K562 (cell line): ENCODE data around the gene TTC4. TPM values are rescaled to one million over a fixed set of nuclear protein-coding genes. Genes with fewer than 3 reads are reported as not detected.

ENCODE experiments used
- ATAC-seq: fragments of 200-7000 bp; cut with Tn5 transposase; 3 replicates; pipeline ENCODE4 v1.9.1; 2020; ENCODE audit warnings: moderate library complexity
- BruUV-seq: library from RNA; stranded (reverse); fragments of 400-500 nt; replicated peaks from 2 replicates; lab custom pipeline; 2021; lab: Mats Ljungman, UMichigan
- CTCF ChIA-PET: fragments of 300-600 bp; formaldehyde crosslinking; extraction: SDS; loops from one replicate; lab custom pipeline; 2021; ENCODE audit warnings: low intra/inter-chr PET ratio; lab: Yijun Ruan, JAX
- POLR2A ChIA-PET: fragments of 300-600, 350-650 bp; sonication (Branson Sonifier 250); formaldehyde crosslinking; extraction: SDS; loops from one replicate; lab custom pipeline; 2021; ENCODE audit warnings: antibody characterized with exemption, inconsistent platforms; lab: Yijun Ruan, JAX
- DNase-seq, 4 experiments: peaks; one replicate each; pipeline versions ENCODE4 v3.0.0 to v3.0.0-alpha.2; 2011 to 2018; ENCODE audit warnings: low spot score in 3 of 4, mixed read lengths in 3 of 4; ENCODE audit errors: extremely low read depth in 1 of 4
- FAIRE-seq: peaks from 2 replicates; lab custom pipeline; 2011; peaks lifted over from hg19 to GRCh38; lab: Jason Lieb, UNC
- H2AFZ ChIP-seq: 2 replicates; pipeline ENCODE4 v1.6.0; 2011; ENCODE audit warnings: low read depth, low read length, control low read depth, inconsistent platforms
- H3K27ac ChIP-seq: fragments of 200-600 bp; 3 replicates; pipeline ENCODE4 v1.8.0; 2011; ENCODE audit warnings: low read depth, mild to moderate bottlenecking, control low read depth, inconsistent platforms, low read length, moderate library complexity, mixed read lengths; ENCODE audit errors: extremely low read depth
- H3K27me3 ChIP-seq, 2 experiments: fragments of 300-600 bp in 1 of 2; 2 replicates in 1 of 2; 3 replicates in 1 of 2; pipeline versions ENCODE4 v1.6.0 to v1.8.0; 2011; ENCODE audit warnings: inconsistent platforms in 2 of 2, low read length in 2 of 2, mild to moderate bottlenecking in 1 of 2, mixed read lengths in 1 of 2, moderate library complexity in 1 of 2; ENCODE audit not compliant: control insufficient read depth in 2 of 2, insufficient read depth in 2 of 2
- H3K36me3 ChIP-seq: fragments of 300-600 bp; 3 replicates; pipeline ENCODE4 v1.8.0; 2011; ENCODE audit warnings: mild to moderate bottlenecking, low read length, inconsistent platforms; ENCODE audit not compliant: control insufficient read depth, insufficient read depth
- H3K4me1 ChIP-seq, 2 experiments: fragments of 200-600 bp in 1 of 2; replicated peaks in 1 of 2; 2 replicates in 1 of 2; 3 replicates in 1 of 2; pipeline versions ENCODE4 v1.5.1 to v1.8.0; 2011; ENCODE audit warnings: inconsistent platforms in 2 of 2, low read length in 2 of 2, mild to moderate bottlenecking in 1 of 2, mixed read lengths in 1 of 2, moderate library complexity in 1 of 2; ENCODE audit not compliant: control insufficient read depth in 2 of 2, insufficient read depth in 2 of 2
- H3K4me2 ChIP-seq: 2 replicates; pipeline ENCODE4 v1.6.1; 2011; ENCODE audit warnings: low read length, control low read depth, inconsistent platforms, mixed read lengths; ENCODE audit not compliant: insufficient read depth
- H3K4me3 ChIP-seq: fragments of 200-600 bp; sonication (generic), shearing (Covaris generic); 2 replicates; pipeline ENCODE4 v1.5.1; 2016; ENCODE audit warnings: control low read depth, inconsistent platforms
- H3K79me2 ChIP-seq: fragments of 200-600 bp; 3 replicates; pipeline ENCODE4 v1.8.0; 2011; ENCODE audit warnings: low read length, inconsistent platforms; ENCODE audit not compliant: control insufficient read depth, insufficient read depth
- H3K9ac ChIP-seq, 2 experiments: 2 replicates each; pipeline versions ENCODE4 v1.6.0 to v1.6.1; 2011; ENCODE audit warnings: low read depth in 2 of 2, low read length in 2 of 2, control low read depth in 1 of 2, inconsistent platforms in 1 of 2, mild to moderate bottlenecking in 1 of 2, mixed read lengths in 1 of 2; ENCODE audit not compliant: insufficient read depth in 1 of 2
- H3K9me1 ChIP-seq: one replicate; pipeline ENCODE4 v1.6.0; 2011; ENCODE audit warnings: inconsistent platforms, mild to moderate bottlenecking, low read length, moderate library complexity; ENCODE audit not compliant: control insufficient read depth, insufficient read depth
- H3K9me3 ChIP-seq: replicated peaks from 2 replicates; pipeline ENCODE4 v1.5.1; 2011; ENCODE audit warnings: low read depth, low read length, inconsistent platforms; ENCODE audit not compliant: control insufficient read depth, insufficient read depth
- H4K20me1 ChIP-seq: replicated peaks from 2 replicates; pipeline ENCODE4 v1.6.1; 2011; ENCODE audit warnings: low read length, inconsistent platforms, mixed read lengths; ENCODE audit not compliant: control insufficient read depth, insufficient read depth
- BRF1 ChIP-seq: IDR thresholded peaks from 3 replicates; pipeline ENCODE4 v1.6.1; 2011; ENCODE audit warnings: borderline replicate concordance, mild to moderate bottlenecking; ENCODE audit not compliant: insufficient read length; ENCODE audit errors: extremely low read depth
- COPS2 ChIP-seq: fragments of 450-650 bp; conservative IDR thresholded peaks from 2 replicates; pipeline ENCODE4 v1.6.1; 2016; ENCODE audit warnings: mild to moderate bottlenecking, moderate library complexity
- HNRNPUL1 ChIP-seq: fragments of 200-400 bp; formaldehyde crosslinking; IDR thresholded peaks from 2 replicates; pipeline ENCODE4 v1.6.1; 2017; ENCODE audit warnings: low read length
- HOXB6 ChIP-seq: fragments of 250-450 bp; sonication (Bioruptor Pico); IDR thresholded peaks from 2 replicates; pipeline ENCODE4 v1.5.1; 2022; ENCODE audit warnings: mild to moderate bottlenecking, borderline replicate concordance
- ILK ChIP-seq: fragments of 450-650 bp; IDR thresholded peaks from 2 replicates; pipeline ENCODE4 v1.6.1; 2016; ENCODE audit warnings: missing genetic modification characterization, low read depth, mild to moderate bottlenecking, missing compliant biosample characterization, moderate library complexity, borderline replicate concordance
- PCBP1 ChIP-seq: fragments of 200-400 bp; formaldehyde crosslinking; IDR thresholded peaks from 2 replicates; pipeline ENCODE4 v1.6.1; 2018; ENCODE audit warnings: mild to moderate bottlenecking, low read depth, low read length; ENCODE audit not compliant: poor library complexity, severe bottlenecking
- SIX5 ChIP-seq, 2 experiments: IDR thresholded peaks; 2 replicates each; pipeline ENCODE4 v1.6.1; 2011; ENCODE audit warnings: low read length in 2 of 2, borderline replicate concordance in 1 of 2, low read depth in 1 of 2, mild to moderate bottlenecking in 1 of 2, moderate library complexity in 1 of 2; ENCODE audit not compliant: insufficient read depth in 1 of 2
- ZBTB43 ChIP-seq: sonication (generic); formaldehyde crosslinking; IDR thresholded peaks from 2 replicates; pipeline ENCODE4 v1.8.0; 2023; ENCODE audit warnings: mild to moderate bottlenecking, missing genetic modification reagents
- ZFP1 ChIP-seq: fragments of 450-650 bp; formaldehyde crosslinking; IDR thresholded peaks from 2 replicates; pipeline ENCODE4 v1.4.0; 2020; ENCODE audit warnings: mild to moderate bottlenecking, mixed read lengths
- ZNF134 ChIP-seq: fragments of 250-450 bp; sonication (Bioruptor Pico); conservative IDR thresholded peaks from 2 replicates; pipeline ENCODE4 v1.4.0; 2020
- ZNF253 ChIP-seq: fragments of 250-450 bp; sonication (Bioruptor Pico); conservative IDR thresholded peaks from 2 replicates; pipeline ENCODE4 v1.6.1; 2021; ENCODE audit warnings: mild to moderate bottlenecking
- ZNF347 ChIP-seq: fragments of 450-650 bp; formaldehyde crosslinking; IDR thresholded peaks from 2 replicates; pipeline ENCODE4 v1.4.0; 2020; ENCODE audit warnings: low read depth, mild to moderate bottlenecking, moderate library complexity
- ZNF395 ChIP-seq: fragments of 200-800 bp; sonication (Bioruptor generic); IDR thresholded peaks from 2 replicates; pipeline ENCODE4 v1.6.1; 2017; ENCODE audit warnings: missing genetic modification characterization, missing compliant biosample characterization
- ZNF79 ChIP-seq: fragments of 250-450 bp; sonication (Bioruptor Pico); IDR thresholded peaks from 2 replicates; pipeline ENCODE4 v1.4.0; 2020; ENCODE audit warnings: low read depth, mild to moderate bottlenecking, moderate library complexity
- WGBS: fragments of 100-300 bp; shearing (Covaris generic); methylation state at CpG from one replicate; pipeline ENCODE4 v1.1.6; 2016; ENCODE audit warnings: low coverage, mixed read lengths; ENCODE audit not compliant: insufficient coverage; ENCODE audit errors: missing lambda C conversion rate; 5-methylcytosine and 5-hydroxymethylcytosine counted together
- in situ Hi-C: fragments of 300-500 bp; cut with MboI; formaldehyde crosslinking; loops from 4 replicates; pipeline ENCODE4 v1.15.0; 2018; ENCODE audit warnings: inconsistent platforms, mixed read lengths
- intact Hi-C: fragments of 100-400 bp; cut with micrococcal nuclease; formaldehyde crosslinking; loops from 2 replicates; pipeline ENCODE4 v1.14.2; 2022
- polyA plus RNA-seq, 8 experiments: library from polyadenylated mRNA; depleted of rRNA in 4 of 8; stranded (reverse) in 5 of 8; unstranded in 3 of 8; fragments of >200 nt; fragmentation: Nextera tagmentation in 2 of 8; fragmentation: Illumina TruSeq in 1 of 8; extraction: Ambion mirVana in 2 of 8; extraction: Trizol in 1 of 8; gene quantifications; 2 replicates each; pipeline versions ENCODE4 v1.2.1 to v1.2.3, GENCODE V29; 2011 to 2014; ENCODE audit warnings: inconsistent platforms in 1 of 8, missing spikeins in 1 of 8
- total RNA-seq, 7 experiments: library from RNA; depleted of rRNA in 6 of 7; stranded (reverse); fragments of >200 nt in 6 of 7; fragmentation: Illumina TruSeq in 2 of 7; extraction: Trizol in 2 of 7; gene quantifications; 2 replicates each; pipeline versions ENCODE4 v1.2.1 to v1.2.3, GENCODE V29; 2011 to 2021; ENCODE audit warnings: low replicate concordance in 1 of 7
- TF ChIP-seq, protein P1 (sequence below): fragments of 250-450 bp; sonication (Bioruptor Pico); IDR thresholded peaks from 2 replicates; pipeline ENCODE4 v1.8.0; 2021; ENCODE audit warnings: moderate library complexity, mild to moderate bottlenecking, inconsistent platforms

TTC4 gene
- total and polyA plus RNA-seq, 9 of the 15 experiments (the other 6 are each of a cell fraction or from before 2014, with no cell fraction given), result 36.3 to 111 (median 54.1) TPM

DNA sequence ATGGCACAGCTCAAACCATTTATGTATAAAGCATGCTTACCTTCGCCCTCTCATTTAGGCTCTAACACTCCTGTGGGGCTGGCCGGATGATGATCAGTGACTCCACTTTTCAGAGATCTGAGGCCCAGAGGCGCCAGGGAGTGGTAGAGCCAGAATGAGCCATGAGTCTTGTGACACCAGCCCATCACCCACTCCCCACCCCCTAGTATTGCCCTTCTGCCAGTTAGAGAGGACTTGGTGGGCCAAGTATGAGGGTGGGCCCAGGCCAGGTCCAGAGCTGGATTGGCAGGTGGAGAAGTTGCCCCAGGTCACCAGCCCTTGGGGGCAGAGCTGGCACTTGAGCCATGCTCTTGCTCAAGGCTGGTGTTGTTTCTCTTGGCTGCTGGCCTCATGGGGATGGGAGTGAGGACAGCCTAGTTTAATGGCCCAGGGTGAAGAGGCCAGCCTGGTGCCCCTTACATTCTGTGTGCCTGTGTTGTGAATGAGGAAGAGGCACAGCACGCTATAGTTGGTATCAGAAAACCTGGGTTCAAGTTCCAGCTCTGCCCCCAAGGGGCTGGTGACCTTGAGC is 30.2 kb upstream of the TTC4 start:
- FAIRE-seq (no peak), DNase-seq (no peak), ATAC-seq (no peak)
- no TSS peak for BruUV-seq
- Histone ChIP-seq H3K4me3 (no peak overlapping the region), H3K27me3 (peaks cover 25 to 64% of the 10 kb centered on the region in 2 experiments), H3K36me3 (no peaks in the 10 kb centered on the region), H3K27ac (no peak overlapping the region), H3K9ac (no peak overlapping the region), H3K9me3 (no peaks in the 10 kb centered on the region), H4K20me1 (no peaks in the 10 kb centered on the region), H3K79me2 (no peaks in the 10 kb centered on the region), H3K4me1 (peaks cover 0 to 3% of the 10 kb centered on the region in 2 experiments; a peak in 1 of 5 replicates), H2AFZ (no peak overlapping the region), H3K9me1 (no peaks in the 10 kb centered on the region)
- POLR2A ChIA-PET, result interaction anchor here (0.8 to 2.3 kb wide), 3 partner anchors 13 to 92 kb away, joined by 4 to 6 read pairs (median 4); no protein-coding TSS in a partner anchor
- CTCF ChIA-PET, result no interaction called here
- intact Hi-C loops (no loop called here), in situ Hi-C loops (loop anchor here (10.0 kb wide), 1 partner anchor 309 kb away; the partner anchor contains the start of gene BSND)
- TF ChIP-seq BRF1, result no peak
- TF ChIP-seq ZNF79, result no peak
- no peak for TF ChIP-seq HNRNPUL1
- no peak for TF ChIP-seq ZNF347 (CRISPR knock-in tag)
- TF ChIP-seq ZFP1 (CRISPR knock-in tag), result no peak
- TF ChIP-seq ZNF134, result no peak
- no peak for TF ChIP-seq HOXB6 (CRISPR knock-in tag)
- no peak for TF ChIP-seq ILK (tag)
- no peak for TF ChIP-seq SIX5 (IDR thresholded peaks at IDR 0.05; ENCODE audit: borderline replicate concordance in 1 of 2, insufficient read depth in 1 of 2, low read depth in 1 of 2, low read length in 2 of 2)
- TF ChIP-seq ZNF253 (CRISPR knock-in tag), result no peak
- TF ChIP-seq ZBTB43 (CRISPR knock-in tag), result no peak
- TF ChIP-seq, protein P1, sequence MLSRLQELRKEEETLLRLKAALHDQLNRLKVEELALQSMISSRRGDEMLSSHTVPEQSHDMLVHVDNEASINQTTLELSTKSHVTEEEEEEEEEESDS (CRISPR knock-in tag), result no peak
- no peak for TF ChIP-seq PCBP1
- no peak for TF ChIP-seq ZNF395 (CRISPR knock-in tag)
- no peak for TF ChIP-seq COPS2
- TF ChIP-seq, all 486 proteins: peak for 0
- WGBS, result 1% methylated on average over 4 of the region's 4 CpGs
- H3K4me2 ChIP-seq, result no peak overlapping the region
